DND-41 (cell line): Measurements from ENCODE around the gene SNUPN.

Source experiments
- CTCF ChIP-seq: IDR thresholded peaks from 2 replicates; pipeline ENCODE4 v1.5.1; 2012; ENCODE audit warnings: borderline replicate concordance, low read length, moderate library complexity, mild to moderate bottlenecking; ENCODE audit not compliant: poor library complexity, severe bottlenecking; ENCODE audit errors: extremely low read depth
- EZH2 ChIP-seq: IDR thresholded peaks from 3 replicates; pipeline ENCODE4 v1.6.1; 2012; ENCODE audit warnings: borderline replicate concordance, low read depth, mild to moderate bottlenecking, moderate library complexity, low read length, inconsistent platforms; ENCODE audit not compliant: severe bottlenecking

GRCh38 chr15:75584121-75584520, 41.4 kb downstream of the SNUPN start:
- TF ChIP-seq CTCF (no peak), EZH2 (no peak)
